ENCODE measurements around the gene PTPRN.
"Not testable (repeated sequence)": the region's sequence is repeated elsewhere in the genome, so short reads cannot be mapped to it uniquely, and the experiment has no call there.

The PTPRN gene

GRCh38 chr2:219270055-219270372, 39.2 kb downstream of the PTPRN start:
- DNase-seq (ENCODE audit: low read depth) = no peak

- no peak for DNase-seq (ENCODE audit: low read depth)
Observed at GRCh38 chr2:219269362-219270054, 39.7 kb downstream of the PTPRN start.

GRCh38 chr2:219268294-219268693, 40.9 kb downstream of the PTPRN start:
- DNase-seq (ENCODE audit: low read depth) = no peak

- DNase-seq (ENCODE audit: low read depth) = no peak
Observed at GRCh38 chr2:219266886-219267285, 42.3 kb downstream of the PTPRN start.

- DNase-seq (ENCODE audit: low read depth) = no peak
Observed at GRCh38 chr2:219266232-219266631, 43.0 kb downstream of the PTPRN start.

GRCh38 chr2:219261024-219261855, 48.0 kb downstream of the PTPRN start:
- no peak for DNase-seq (ENCODE audit: low read depth)

GRCh38 chr2:219258942-219259341, 50.3 kb downstream of the PTPRN start:
- DNase-seq (ENCODE audit: low read depth) = not testable (repeated sequence)

GRCh38 chr2:219254590-219255201, 54.5 kb downstream of the PTPRN start:
- DNase-seq (ENCODE audit: low read depth) = no peak

GRCh38 chr2:219253753-219254589, 55.2 kb downstream of the PTPRN start, which contains the start of gene TUBA4A:
TSS of gene TUBA4A (minus strand) at chr2:219253918. CDS start at chr2:219253858, 60 bp downstream.
- DNase-seq (ENCODE audit: low read depth) = no peak

- DNase-seq (ENCODE audit: low read depth) = no peak
Observed at GRCh38 chr2:219252900-219253752, 56.1 kb downstream of the PTPRN start, which contains the start of gene TUBA4B. TSS of gene TUBA4B (plus strand) at chr2:219253243. CDS start at chr2:219253408, 165 bp downstream.

GRCh38 chr2:219252570-219252899, 56.7 kb downstream of the PTPRN start:
- no peak for DNase-seq (ENCODE audit: low read depth)

- DNase-seq (ENCODE audit: low read depth) = no peak
Observed at GRCh38 chr2:219252084-219252483, 57.1 kb downstream of the PTPRN start.

GRCh38 chr2:219251656-219252055, 57.5 kb downstream of the PTPRN start:
- no peak for DNase-seq (ENCODE audit: low read depth)

- no peak for DNase-seq (ENCODE audit: low read depth)
Observed at GRCh38 chr2:219250049-219250781, 59.0 kb downstream of the PTPRN start.

- peak; percentile 82 for DNase-seq (ENCODE audit: low read depth)
Observed at GRCh38 chr2:219249203-219249980, 59.8 kb downstream of the PTPRN start.

GRCh38 chr2:219248845-219249202, 60.4 kb downstream of the PTPRN start:
- DNase-seq (ENCODE audit: low read depth) = no peak

- DNase-seq (ENCODE audit: low read depth) = no peak
Observed at GRCh38 chr2:219247678-219248642, 61.2 kb downstream of the PTPRN start.

- DNase-seq (ENCODE audit: low read depth) = no peak
Observed at GRCh38 chr2:219246559-219246958, 62.6 kb downstream of the PTPRN start.

GRCh38 chr2:219245899-219246230, 63.3 kb downstream of the PTPRN start:
- no peak for DNase-seq (ENCODE audit: low read depth)

All from fibroblast of the conjunctiva (primary cell).